A549 treated with AZD2906 at 1 μM for 4 hours (cell line): ENCODE measurements around the gene CCDC51. TPM values are rescaled to one million over a fixed set of nuclear protein-coding genes. Genes with fewer than 3 reads are reported as not detected.

Source experiments
- total RNA-seq: library from RNA; stranded (reverse); fragments of 200-300 nt; extraction: Qiagen RNA extraction; gene quantifications from 5 replicates; pipeline ENCODE4 v1.2.3, GENCODE V29; 2022

Gene CCDC51, protein sequence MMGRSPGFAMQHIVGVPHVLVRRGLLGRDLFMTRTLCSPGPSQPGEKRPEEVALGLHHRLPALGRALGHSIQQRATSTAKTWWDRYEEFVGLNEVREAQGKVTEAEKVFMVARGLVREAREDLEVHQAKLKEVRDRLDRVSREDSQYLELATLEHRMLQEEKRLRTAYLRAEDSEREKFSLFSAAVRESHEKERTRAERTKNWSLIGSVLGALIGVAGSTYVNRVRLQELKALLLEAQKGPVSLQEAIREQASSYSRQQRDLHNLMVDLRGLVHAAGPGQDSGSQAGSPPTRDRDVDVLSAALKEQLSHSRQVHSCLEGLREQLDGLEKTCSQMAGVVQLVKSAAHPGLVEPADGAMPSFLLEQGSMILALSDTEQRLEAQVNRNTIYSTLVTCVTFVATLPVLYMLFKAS
- total RNA-seq: 26.3 to 28.2 TPM (median 27.5 TPM) in 5 replicates

DNA sequence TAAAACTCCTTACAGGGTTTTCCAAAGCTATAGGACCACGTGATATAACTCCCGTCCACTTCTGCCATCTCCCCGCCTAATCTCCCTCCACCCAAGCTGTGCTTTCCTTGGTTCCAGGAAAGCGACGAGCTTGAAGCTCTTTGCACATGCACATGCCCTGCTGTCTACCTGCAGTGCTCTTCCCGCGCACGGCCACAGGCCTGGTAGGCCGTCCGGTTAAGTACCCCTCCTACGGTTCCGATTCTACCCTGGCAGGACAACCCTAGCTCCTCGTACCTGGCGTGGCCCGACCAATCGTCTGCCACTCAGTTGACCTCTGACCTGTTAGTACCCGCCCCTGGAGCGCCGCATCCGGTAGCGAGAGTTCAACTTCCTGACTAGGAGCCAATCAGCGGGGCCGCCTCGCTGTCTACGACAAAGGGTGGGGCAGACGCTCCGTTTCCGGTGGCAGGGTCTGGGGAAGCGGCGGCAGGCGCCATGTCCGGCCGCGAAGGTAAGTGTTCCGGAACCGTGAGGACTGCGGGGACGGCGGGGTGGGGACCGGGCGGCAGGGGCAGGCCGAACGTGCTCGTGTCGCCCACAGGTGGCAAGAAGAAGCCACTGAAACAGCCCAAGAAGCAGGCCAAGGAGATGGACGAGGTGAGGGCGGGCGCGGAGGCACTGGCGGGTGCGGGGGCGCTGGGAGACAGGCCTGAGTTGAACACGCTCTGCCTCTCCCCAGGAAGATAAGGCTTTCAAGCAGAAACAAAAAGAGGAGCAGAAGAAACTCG lies at the start of gene CCDC51, which contains the start of gene TMA7:
Gene CCDC51 (minus strand): TSS at position 300 of the 770 bp plus-strand sequence. CDS start 4,991 bp downstream, outside the sequence.
Gene TMA7 (plus strand): TSS at position 438 of the 770 bp plus-strand sequence. CDS start 40 bp downstream, at position 478.

DNA sequence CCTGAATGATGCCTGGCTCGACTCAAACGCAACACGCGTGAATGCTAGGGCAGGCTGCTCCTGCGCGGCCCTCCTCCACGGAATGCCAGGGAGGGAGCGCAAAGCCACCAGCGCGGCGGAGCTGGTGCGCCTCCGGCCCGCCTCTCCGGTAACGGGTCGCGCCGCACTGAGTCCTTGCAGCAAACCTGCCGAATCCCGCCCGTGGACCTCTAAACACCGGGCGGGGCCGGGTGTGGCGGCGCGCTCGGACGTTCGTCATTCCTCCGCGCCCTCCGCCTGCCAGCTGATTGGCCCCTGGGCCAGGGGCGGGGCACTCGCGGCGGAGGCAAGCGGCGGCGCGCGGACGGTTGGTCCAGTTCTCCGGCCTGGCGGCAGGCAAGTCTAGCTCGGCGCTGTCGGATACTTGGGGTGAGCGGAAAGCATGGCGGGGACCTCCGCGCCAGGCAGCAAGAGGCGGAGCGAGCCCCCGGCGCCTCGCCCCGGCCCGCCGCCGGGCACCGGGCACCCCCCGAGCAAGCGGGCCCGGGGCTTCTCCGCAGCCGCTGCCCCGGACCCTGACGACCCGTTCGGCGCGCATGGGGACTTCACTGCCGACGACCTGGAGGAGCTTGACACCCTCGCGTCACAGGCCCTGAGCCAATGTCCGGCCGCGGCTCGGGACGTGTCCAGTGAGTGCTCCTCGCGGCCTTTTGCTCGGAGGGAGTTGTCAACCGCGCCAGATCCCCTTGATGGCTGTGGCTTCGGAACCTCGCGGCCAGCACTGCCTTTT lies 6.7 kb upstream of the CCDC51 start, which contains the start of gene ATRIP:
Gene ATRIP (plus strand): TSS at position 313 of the 769 bp plus-strand sequence. CDS start 109 bp downstream, at position 422.

DNA sequence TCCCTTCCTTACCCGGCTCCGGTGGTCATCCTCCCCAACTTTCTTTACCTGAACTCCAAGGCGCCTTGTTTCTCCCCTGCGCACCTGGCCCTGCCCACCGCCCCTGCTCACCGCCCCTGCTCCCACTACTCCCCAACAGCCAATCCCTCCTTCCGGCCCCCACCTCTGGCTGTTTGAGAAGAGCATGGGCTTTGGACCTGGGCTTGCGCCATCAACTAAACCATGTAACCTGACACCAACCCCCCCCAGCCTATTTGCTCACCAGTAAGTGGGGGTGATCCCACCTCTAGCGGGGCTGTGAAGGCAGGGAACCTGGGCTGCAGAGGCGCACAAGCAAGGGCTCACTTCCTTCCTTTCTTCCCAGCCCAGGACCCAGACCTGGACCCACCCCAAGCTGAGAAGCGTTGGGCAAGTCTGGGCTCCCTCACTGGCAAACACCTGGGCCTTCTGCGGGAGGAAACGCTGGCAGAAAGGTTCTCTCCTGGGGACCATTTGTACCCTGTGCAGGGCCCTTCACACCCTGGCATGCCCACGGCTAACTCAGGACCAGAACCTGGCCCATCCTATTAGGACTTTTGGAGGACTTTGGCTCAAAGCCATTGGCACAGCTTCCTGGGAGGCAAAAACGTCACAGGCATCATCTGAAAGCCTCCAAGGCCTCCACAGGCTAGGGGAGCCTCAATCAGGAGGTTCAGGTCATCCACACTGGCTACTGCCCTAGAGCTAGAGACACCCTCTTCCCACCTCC lies 9.8 kb downstream of the CCDC51 start, which contains the start of gene PLXNB1:
Gene PLXNB1 (minus strand): TSS at position 127 of the 748 bp plus-strand sequence. CDS start 5,475 bp downstream, outside the sequence.

Other genes starting within 250 kb of the CCDC51 start
- gene CAMP, start 216.6 kb downstream of the CCDC51 start, total RNA-seq: 0.12 to 0.18 TPM in 2 of 5 replicates, not detected in the others
- 2.0 to 2.8 TPM (median 2.4 TPM) in 5 replicates for gene ZNF589, start 199.0 kb downstream of the CCDC51 start, total RNA-seq
- 22.2 to 32.8 TPM (median 25.5 TPM) in 5 replicates for gene NME6, start 138.8 kb downstream of the CCDC51 start, total RNA-seq
- not detected in 5 replicates for gene SPINK8, start 106.5 kb downstream of the CCDC51 start, total RNA-seq
- gene FBXW12, start 67.9 kb downstream of the CCDC51 start, total RNA-seq: not detected in 5 replicates
- 12.2 to 18.1 TPM (median 14.4 TPM) in 5 replicates for gene PLXNB1, start 10.0 kb downstream of the CCDC51 start, total RNA-seq
- gene TMA7, start 138 bp upstream of the CCDC51 start, total RNA-seq: 257 to 329 TPM (median 291 TPM) in 5 replicates
- 8.4 to 10.0 TPM (median 9.0 TPM) in 5 replicates for gene ATRIP, start 6.6 kb upstream of the CCDC51 start, total RNA-seq
- 98.8 to 129 TPM (median 125 TPM) in 5 replicates for gene SHISA5, start 64.1 kb upstream of the CCDC51 start, total RNA-seq
- 9.9 to 11.9 TPM (median 10.3 TPM) in 5 replicates for gene PFKFB4, start 116.7 kb upstream of the CCDC51 start, total RNA-seq
- 5.9 to 8.7 TPM (median 8.2 TPM) in 5 replicates for gene UCN2, start 123.7 kb upstream of the CCDC51 start, total RNA-seq
- 101 to 162 TPM (median 145 TPM) in 5 replicates for gene COL7A1, start 155.2 kb upstream of the CCDC51 start, total RNA-seq
- 172 to 207 TPM (median 176 TPM) in 5 replicates for gene UQCRC1, start 169.5 kb upstream of the CCDC51 start, total RNA-seq
- gene TMEM89, start 181.7 kb upstream of the CCDC51 start, total RNA-seq: 0.10 to 0.21 TPM (median 0.15 TPM) in 3 of 5 replicates, not detected in the others
- gene SLC26A6, start 195.3 kb upstream of the CCDC51 start, total RNA-seq: 12.3 to 18.7 TPM (median 14.3 TPM) in 5 replicates
- gene CELSR3, start 222.8 kb upstream of the CCDC51 start, total RNA-seq: 3.1 to 4.6 TPM (median 3.9 TPM) in 5 replicates
- gene NCKIPSD, start 245.8 kb upstream of the CCDC51 start, total RNA-seq: 8.7 to 13.5 TPM (median 11.4 TPM) in 5 replicates